ENCODE measurements around the gene TAF1C.

DNA sequence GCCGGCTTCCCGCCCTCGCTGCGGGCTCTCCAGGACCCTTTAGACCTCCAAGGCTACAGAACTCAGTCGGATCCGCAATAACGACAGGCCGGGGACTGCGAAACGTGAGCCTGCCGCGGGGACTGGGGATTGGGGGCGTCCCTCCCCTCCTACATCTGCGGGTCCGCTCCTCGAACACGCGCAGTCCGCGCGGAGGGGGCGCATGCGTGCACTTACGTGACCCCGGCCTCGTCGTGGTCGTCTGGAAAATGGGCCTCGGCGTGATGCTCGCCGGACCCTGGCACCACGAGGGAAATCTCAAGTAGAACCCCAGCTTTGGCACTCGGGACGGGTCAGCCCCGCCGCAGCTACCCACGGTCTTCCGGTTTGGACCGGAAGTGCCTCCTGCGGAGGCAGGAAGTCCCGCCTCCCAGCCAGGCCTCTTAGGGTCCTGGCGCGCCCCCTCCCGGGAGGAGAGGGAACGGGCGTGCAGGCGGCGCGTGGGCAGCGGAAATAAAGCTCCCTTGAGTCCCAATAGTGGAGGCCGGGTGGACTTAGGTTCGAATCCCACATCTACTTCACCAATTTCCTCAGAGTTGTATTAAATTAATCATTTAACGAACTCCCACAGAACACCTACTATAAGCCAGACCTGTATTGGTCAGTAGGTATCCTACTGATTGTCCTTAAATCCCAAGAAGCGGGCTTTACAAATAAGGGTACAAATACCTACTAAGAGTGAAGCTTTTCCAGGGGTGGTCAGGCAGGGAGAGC is at the start of gene TAF1C:
- TF ChIP-seq, protein P1, sequence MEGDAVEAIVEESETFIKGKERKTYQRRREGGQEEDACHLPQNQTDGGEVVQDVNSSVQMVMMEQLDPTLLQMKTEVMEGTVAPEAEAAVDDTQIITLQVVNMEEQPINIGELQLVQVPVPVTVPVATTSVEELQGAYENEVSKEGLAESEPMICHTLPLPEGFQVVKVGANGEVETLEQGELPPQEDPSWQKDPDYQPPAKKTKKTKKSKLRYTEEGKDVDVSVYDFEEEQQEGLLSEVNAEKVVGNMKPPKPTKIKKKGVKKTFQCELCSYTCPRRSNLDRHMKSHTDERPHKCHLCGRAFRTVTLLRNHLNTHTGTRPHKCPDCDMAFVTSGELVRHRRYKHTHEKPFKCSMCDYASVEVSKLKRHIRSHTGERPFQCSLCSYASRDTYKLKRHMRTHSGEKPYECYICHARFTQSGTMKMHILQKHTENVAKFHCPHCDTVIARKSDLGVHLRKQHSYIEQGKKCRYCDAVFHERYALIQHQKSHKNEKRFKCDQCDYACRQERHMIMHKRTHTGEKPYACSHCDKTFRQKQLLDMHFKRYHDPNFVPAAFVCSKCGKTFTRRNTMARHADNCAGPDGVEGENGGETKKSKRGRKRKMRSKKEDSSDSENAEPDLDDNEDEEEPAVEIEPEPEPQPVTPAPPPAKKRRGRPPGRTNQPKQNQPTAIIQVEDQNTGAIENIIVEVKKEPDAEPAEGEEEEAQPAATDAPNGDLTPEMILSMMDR (IDR thresholded peaks at IDR 0.05; ENCODE audit: borderline replicate concordance, extremely low read depth, low read length, poor library complexity, severe bottlenecking), result peak; percentile 98
- TF ChIP-seq EZH2 (IDR thresholded peaks at IDR 0.05; ENCODE audit: borderline replicate concordance, low read depth, low read length, severe bottlenecking), result no peak

All from DND-41 (cell line).